Measurements from ENCODE around the gene SERINC5.

DNA sequence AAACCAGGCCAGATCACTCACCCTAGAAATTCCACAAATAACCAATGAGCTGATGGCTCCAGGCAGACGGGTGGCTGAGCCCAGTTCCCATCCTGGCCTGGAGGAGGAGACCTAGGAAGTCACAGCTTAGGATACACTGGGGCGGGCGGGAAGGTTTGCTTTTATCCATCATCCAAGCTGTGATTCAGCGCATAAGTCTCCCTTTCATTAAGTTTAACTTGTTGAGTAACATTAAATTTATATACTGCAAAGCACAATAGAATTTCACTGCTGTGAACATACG, 165.0 kb downstream of the SERINC5 start:
- TF ChIP-seq TCF4 (CRISPR knock-in tag; IDR thresholded peaks at IDR 0.05; ENCODE audit: borderline replicate concordance) (no peak), SNAI2 (CRISPR knock-in tag; IDR thresholded peaks at IDR 0.05) (no peak), ZC3H10 (CRISPR knock-in tag; IDR thresholded peaks at IDR 0.05) (no peak), ZFP30 (CRISPR knock-in tag; IDR thresholded peaks at IDR 0.05) (no peak), TOX (CRISPR knock-in tag; IDR thresholded peaks at IDR 0.05; ENCODE audit: borderline replicate concordance) (no peak), PPARA (CRISPR knock-in tag; IDR thresholded peaks at IDR 0.05; ENCODE audit: borderline replicate concordance) (no peak), CSDC2 (CRISPR knock-in tag; IDR thresholded peaks at IDR 0.05) (no peak), ZNF565 (CRISPR knock-in tag; conservative IDR thresholded peaks at IDR 0.05; ENCODE audit: low read depth) (no peak), ZNF70 (CRISPR knock-in tag; IDR thresholded peaks at IDR 0.05) (no peak)
- TF ChIP-seq, protein P1, sequence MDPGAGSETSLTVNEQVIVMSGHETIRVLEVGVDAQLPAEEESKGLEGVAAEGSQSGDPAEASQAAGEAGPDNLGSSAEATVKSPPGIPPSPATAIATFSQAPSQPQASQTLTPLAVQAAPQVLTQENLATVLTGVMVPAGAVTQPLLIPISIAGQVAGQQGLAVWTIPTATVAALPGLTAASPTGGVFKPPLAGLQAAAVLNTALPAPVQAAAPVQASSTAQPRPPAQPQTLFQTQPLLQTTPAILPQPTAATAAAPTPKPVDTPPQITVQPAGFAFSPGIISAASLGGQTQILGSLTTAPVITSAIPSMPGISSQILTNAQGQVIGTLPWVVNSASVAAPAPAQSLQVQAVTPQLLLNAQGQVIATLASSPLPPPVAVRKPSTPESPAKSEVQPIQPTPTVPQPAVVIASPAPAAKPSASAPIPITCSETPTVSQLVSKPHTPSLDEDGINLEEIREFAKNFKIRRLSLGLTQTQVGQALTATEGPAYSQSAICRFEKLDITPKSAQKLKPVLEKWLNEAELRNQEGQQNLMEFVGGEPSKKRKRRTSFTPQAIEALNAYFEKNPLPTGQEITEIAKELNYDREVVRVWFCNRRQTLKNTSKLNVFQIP (CRISPR knock-in tag; IDR thresholded peaks at IDR 0.05; ENCODE audit: borderline replicate concordance, low read depth) = no peak

All from SK-N-SH treated with all-trans-retinoic acid at 6 μM for 48 hours (cell line).